Small intestine (tissue), 16 donors: ENCODE measurements around the gene GAS2L3. TPM values are rescaled to one million over a fixed set of nuclear protein-coding genes. Genes with fewer than 3 reads are reported as not detected.

Experiments
- DNase-seq, 2 donors: peaks; one replicate each; pipeline versions ENCODE4 v3.0.0 to v3.0.0-alpha.2; 2013
- FAIRE-seq: peaks from 2 replicates; lab custom pipeline; 2012; peaks lifted over from hg19 to GRCh38; lab: Jason Lieb, UNC
- H3K27ac ChIP-seq, 3 donors: one replicate each; pipeline ENCODE4 v1.5.1; 2013; ENCODE audit warnings: low read length in 2 of 3, mild to moderate bottlenecking in 2 of 3, control low read depth in 1 of 3, inconsistent platforms in 1 of 3, low read depth in 1 of 3, moderate library complexity in 1 of 3
- H3K27me3 ChIP-seq, 3 donors: one replicate each; pipeline ENCODE4 v1.6.1; 2013; ENCODE audit warnings: low read length in 3 of 3, inconsistent platforms in 1 of 3; ENCODE audit not compliant: control insufficient read depth in 3 of 3, insufficient read depth in 3 of 3
- H3K36me3 ChIP-seq, 3 donors: one replicate each; pipeline ENCODE4 v1.6.1; 2013; ENCODE audit warnings: low read length in 3 of 3, inconsistent platforms in 1 of 3, low read depth in 1 of 3, mild to moderate bottlenecking in 1 of 3, moderate library complexity in 1 of 3; ENCODE audit not compliant: control insufficient read depth in 3 of 3, insufficient read depth in 2 of 3
- H3K4me1 ChIP-seq, 3 donors: one replicate each; pipeline ENCODE4 v1.6.1; 2013; ENCODE audit warnings: low read length in 2 of 3, inconsistent platforms in 1 of 3, low read depth in 1 of 3, mild to moderate bottlenecking in 1 of 3, moderate library complexity in 1 of 3; ENCODE audit not compliant: control insufficient read depth in 3 of 3, insufficient read depth in 2 of 3
- H3K4me3 ChIP-seq, 3 donors: one replicate each; pipeline ENCODE4 v1.5.1; 2013; ENCODE audit warnings: low read length in 3 of 3, control low read depth in 1 of 3, inconsistent platforms in 1 of 3, low read depth in 1 of 3, mild to moderate bottlenecking in 1 of 3, moderate library complexity in 1 of 3
- H3K9me3 ChIP-seq, 2 donors: one replicate each; pipeline ENCODE4 v1.6.1; 2013; ENCODE audit warnings: low read depth in 1 of 2, low read length in 1 of 2; ENCODE audit not compliant: control insufficient read depth in 2 of 2, insufficient read depth in 1 of 2
- WGBS, 3 donors: extraction: QIAGEN DNeasy Blood & Tissue Kit; methylation state at CpG; one replicate each; pipeline ENCODE4 v1.1.7; 2013; 5-methylcytosine and 5-hydroxymethylcytosine counted together
- long read RNA-seq, 10 donors: transcript quantifications; one replicate each; lab custom pipeline, GENCODE V29; 2026
- polyA plus RNA-seq, 4 donors: library from polyadenylated mRNA; stranded (reverse) in 3 of 4; unstranded in 1 of 4; fragments of 200-250 nt in 3 of 4; fragments of 120-200 nt in 1 of 4; gene quantifications; one replicate each; pipeline versions ENCODE4 v1.2.1 to v1.2.3, GENCODE V29; 2013
- donor health status: healthy with polysubstance abuse.
- donor health status: control.
- donor health status: control.
- donor health status: Bipolar disorder and iron deficiency.
- donor health status: healthy.

GAS2L3 gene
- polyA plus RNA-seq, result 10 to 100 TPM in 1 of 4 donors, 1 to 10 TPM in 3; 2.2 to 37.4 (median 4.5) TPM
- long read RNA-seq, donor 1, partial matches to known transcripts, result 0 of 2 reads
- long read RNA-seq, donor 1, other reads (novel, unspliced or antisense), result 0 of 2 reads
- long read RNA-seq, donor 2, partial matches to known transcripts, result 0 of 1 reads
- long read RNA-seq, donor 2, other reads (novel, unspliced or antisense), result 0 of 1 reads
- long read RNA-seq, donor 3, partial matches to known transcripts, result 16 of 17 reads
- long read RNA-seq, donor 3, other reads (novel, unspliced or antisense), result 0 of 17 reads
- long read RNA-seq, donor 4, result 0 reads
- long read RNA-seq, donor 5, result 0 reads
- long read RNA-seq, donor 6, partial matches to known transcripts, result 26 of 27 reads
- long read RNA-seq, donor 6, other reads (novel, unspliced or antisense), result 0 of 27 reads
- long read RNA-seq, donor 7, result 0 reads
- long read RNA-seq, donor 8, result 0 reads
- long read RNA-seq, donor 9, result 0 reads
- long read RNA-seq, donor 10, partial matches to known transcripts, result 29 of 30 reads
- long read RNA-seq, donor 10, other reads (novel, unspliced or antisense), result 0 of 30 reads

DNA sequence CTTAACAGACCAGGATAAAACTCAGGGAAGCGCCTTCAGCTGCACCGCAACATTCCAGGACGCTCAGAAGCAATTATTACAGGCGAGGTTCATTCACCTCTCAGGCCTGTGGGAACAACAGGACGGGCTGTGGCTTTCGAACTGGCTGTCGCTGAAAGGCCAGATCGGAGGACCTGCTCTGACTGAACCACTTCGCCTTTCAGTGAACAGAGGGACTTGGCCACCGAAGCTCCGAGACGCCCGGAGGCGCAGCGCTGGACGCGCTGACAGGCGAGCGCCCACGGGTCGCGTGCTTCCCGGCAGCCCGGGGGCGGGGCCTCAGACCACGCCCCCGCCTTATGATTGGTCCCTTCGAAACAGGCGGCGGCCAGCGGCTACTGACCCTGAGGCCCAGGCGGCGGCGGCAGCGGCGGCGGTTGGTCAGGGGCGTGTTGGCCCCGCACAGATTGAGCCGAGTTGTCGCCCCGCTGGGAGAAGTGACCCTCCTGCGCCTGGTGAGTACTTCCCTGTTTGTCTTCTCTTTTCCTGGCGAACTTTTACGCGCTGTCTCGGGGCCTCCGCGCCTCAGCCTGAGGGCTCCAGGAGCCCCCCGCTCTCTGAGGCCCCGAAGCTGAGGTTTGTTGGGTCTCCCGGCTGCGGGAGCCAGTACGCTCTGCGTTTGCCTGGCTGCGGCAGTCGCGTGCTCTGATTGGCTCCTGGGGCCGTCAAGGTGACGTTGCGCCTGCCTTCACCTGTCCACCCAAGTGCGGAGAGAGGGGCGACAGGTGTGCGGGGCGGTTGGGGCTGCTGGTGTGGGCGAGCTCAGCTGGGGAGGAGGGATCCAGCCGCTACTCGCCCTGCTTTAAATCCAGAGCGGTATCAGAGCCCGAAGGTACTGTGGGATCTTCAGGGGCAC lies at the start of gene GAS2L3:
Gene GAS2L3, plus strand, starts transcription at position 393 of the 895 bp plus-strand sequence. CDS start 21,221 bp downstream, outside the sequence.
- no peak for FAIRE-seq
- peak; percentile 86 to 97 for DNase-seq

DNA sequence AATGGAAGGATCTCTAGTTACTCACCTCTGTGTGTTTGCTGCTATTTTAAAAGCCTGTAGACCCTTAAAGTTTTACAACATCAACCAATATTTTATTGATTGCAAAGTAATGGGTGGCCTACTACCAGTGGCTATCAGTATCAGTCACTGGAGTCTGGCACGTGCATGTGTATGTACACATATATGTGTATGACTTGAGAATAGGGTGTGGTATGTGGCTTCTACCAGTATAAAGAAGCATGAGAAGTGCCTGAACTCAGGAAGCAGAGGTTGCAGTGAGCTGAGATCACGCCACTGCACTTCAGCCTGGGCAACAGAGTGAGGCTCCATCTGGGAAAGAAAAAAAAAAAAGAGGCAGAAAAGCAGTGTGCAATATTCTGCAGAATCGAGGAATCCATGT lies 45.5 kb upstream of the GAS2L3 start:
- peaks cover 7 to 18% (median 8%) of the 10 kb centered on the region in 3 donors for H3K4me1 ChIP-seq
- H3K27me3 ChIP-seq, result no peaks in the 10 kb centered on the region
- WGBS, 3 donors, result 34 to 56% (median 46%) methylated on average over 3 of the region's 3 CpGs
- H3K4me3 ChIP-seq, result no peak overlapping the region
- no peaks in the 10 kb centered on the region for H3K9me3 ChIP-seq
- DNase-seq, result peak; percentile 45 to 65
- peaks cover 0 to 15% (median 0%) of the 10 kb centered on the region in 3 donors for H3K36me3 ChIP-seq
- no peak for FAIRE-seq
- peak overlapping the region; percentile 22 to 80 (median 80) for H3K27ac ChIP-seq

More for the DNA sequence above, at the start of gene GAS2L3:
- Histone ChIP-seq H3K4me1 (peaks cover 0 to 9% (median 0%) of the 10 kb centered on the region in 3 donors), H3K9me3 (no peaks in the 10 kb centered on the region), H3K4me3 (peak within 1 kb of the TSS; percentile 52 to 91 (median 68)), H3K27me3 (no peaks in the 10 kb centered on the region), H3K27ac (peak within 1 kb of the TSS in 2 of 3 donors; percentile 87 to 88), H3K36me3 (peaks cover 0 to 1% (median 0%) of the 10 kb centered on the region in 3 donors)
- WGBS, 3 donors, result 1% methylated on average over 65 to 70 of the region's 70 CpGs

DNA sequence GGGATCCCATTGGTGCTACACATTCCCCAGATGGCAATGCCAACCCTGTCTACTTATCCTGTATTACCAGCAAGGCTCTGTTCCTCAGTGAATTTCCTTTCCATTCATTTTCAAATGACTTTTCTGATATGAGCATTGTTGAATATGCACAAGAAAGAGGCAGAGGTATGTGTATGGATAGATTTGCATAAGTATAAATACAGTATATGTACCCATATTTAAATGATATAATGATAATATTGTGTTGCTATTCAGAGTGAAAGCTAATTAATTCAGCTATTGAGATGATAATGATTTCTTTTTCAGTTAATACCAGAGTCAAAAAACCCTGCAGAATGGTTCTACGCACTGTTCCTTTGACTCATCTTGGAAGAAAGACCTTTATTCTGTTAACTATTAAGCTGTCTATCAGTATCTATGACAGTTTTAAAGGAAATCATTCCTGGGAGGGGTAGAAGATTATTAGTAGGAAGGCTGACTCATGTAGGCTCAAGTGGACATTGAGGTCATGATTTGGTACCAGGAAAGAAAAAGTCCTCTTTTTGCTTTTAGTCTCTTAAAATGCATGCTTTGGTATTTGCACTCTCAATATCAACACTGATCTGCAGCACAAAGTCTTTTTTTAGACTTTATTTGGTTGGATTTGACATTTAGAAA lies 44.9 kb upstream of the GAS2L3 start:
- Histone ChIP-seq H3K4me1 (peaks cover 7 to 18% (median 8%) of the 10 kb centered on the region in 3 donors), H3K27ac (peak overlapping the region; percentile 22 to 80 (median 80)), H3K27me3 (no peaks in the 10 kb centered on the region), H3K4me3 (no peak overlapping the region), H3K9me3 (no peaks in the 10 kb centered on the region), H3K36me3 (peaks cover 3 to 15% (median 4%) of the 10 kb centered on the region in 3 donors)
- no peak for FAIRE-seq
- WGBS, 3 donors, result 10 to 58% (median 28%) methylated on average over 1 of the region's 1 CpG
- peak; percentile 56 to 86 for DNase-seq

DNA sequence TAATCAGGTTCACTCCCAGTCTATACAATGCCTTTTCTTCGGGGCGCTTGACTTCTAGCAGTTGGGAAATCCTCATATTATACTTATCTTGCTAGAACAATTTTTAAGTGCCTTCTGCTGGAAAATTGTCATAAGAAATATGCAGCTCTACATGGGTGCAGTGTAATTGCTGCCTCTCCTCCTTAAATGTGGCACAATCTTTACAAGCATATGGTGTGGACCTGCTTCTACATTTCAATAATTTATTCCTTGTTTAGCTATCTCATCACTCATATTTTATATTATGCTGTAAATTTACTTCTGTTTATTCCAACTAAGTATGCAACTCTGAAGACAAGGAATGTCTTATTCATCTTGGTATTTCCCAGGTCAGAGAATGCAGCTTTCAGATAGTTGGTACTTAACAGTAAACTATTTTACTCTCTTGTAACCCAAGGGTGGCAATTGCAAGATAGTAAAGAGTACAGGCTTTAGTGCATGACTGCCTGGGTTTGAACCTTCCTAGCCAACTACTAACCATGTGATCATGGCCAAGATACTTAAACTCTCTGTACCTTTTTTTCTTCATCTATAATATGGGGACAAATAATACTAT lies 43.6 kb upstream of the GAS2L3 start:
- Histone ChIP-seq H3K36me3 (peaks cover 3 to 11% (median 4%) of the 10 kb centered on the region in 3 donors), H3K27me3 (no peaks in the 10 kb centered on the region), H3K9me3 (no peaks in the 10 kb centered on the region), H3K4me3 (no peak overlapping the region), H3K27ac (peak overlapping the region in 1 of 3 donors; percentile 80), H3K4me1 (peaks cover 4 to 18% (median 8%) of the 10 kb centered on the region in 3 donors)
- WGBS, 3 donors, result 88 to 93% (median 92%) methylated on average over 2 of the region's 2 CpGs
- DNase-seq (no peak), FAIRE-seq (no peak)

DNA sequence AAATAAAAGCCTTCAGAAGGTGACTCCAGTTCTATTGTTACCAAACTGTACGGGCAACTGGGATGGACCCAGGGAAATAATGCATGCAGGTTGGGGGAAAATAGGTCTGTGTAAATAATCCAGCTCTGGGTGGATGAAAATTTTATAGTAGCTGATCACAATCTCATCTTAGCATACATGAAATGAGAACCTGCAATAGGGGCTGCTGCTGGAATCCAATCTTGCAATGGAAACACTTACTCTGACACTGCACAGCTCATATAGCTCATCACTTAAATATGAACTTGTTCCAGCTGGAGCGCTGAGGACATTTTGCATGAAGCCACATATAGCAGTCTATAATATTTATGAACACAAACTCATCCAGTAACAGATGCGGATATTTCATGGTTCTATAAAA lies 40.1 kb upstream of the GAS2L3 start:
- Histone ChIP-seq H3K27me3 (no peaks in the 10 kb centered on the region), H3K36me3 (peaks cover 4 to 8% (median 8%) of the 10 kb centered on the region in 3 donors), H3K27ac (no peak overlapping the region), H3K4me1 (peaks cover 2 to 8% (median 8%) of the 10 kb centered on the region in 3 donors), H3K4me3 (no peak overlapping the region), H3K9me3 (no peaks in the 10 kb centered on the region)
- 84 to 95% (median 92%) methylated on average over 3 of the region's 3 CpGs for WGBS, 3 donors
- FAIRE-seq (no peak), DNase-seq (no peak)

DNA sequence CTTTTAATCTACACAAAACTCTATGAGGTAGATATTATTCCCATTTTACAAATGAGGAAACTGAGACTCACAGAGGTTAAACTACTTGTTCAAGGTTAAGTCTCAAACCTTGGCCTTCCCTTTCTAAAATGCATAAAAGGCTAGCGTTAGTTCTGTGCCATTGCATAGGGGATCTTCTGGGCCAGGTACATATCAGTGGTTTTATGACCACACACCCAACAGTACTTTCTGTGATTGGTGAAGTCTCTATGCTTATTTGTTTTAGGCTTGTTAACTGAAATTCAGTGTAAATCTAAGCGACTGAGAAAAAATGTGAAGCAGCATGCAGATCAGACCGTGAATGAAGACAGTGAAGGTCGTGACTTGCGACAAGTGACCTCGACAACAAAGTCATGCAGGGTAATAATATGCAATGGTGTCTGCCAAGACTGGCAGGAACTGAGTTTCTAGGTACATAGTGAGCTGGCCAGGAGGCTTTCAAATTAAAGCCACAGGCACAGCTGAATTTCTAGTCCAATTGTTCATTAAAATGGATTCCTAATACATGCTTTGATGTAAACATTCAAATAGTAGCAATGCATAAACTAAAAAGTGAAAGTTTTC lies 38.8 kb upstream of the GAS2L3 start:
- WGBS, 3 donors, result 75 to 88% (median 83%) methylated on average over 6 of the region's 6 CpGs
- H3K27ac ChIP-seq, result no peak overlapping the region

DNA sequence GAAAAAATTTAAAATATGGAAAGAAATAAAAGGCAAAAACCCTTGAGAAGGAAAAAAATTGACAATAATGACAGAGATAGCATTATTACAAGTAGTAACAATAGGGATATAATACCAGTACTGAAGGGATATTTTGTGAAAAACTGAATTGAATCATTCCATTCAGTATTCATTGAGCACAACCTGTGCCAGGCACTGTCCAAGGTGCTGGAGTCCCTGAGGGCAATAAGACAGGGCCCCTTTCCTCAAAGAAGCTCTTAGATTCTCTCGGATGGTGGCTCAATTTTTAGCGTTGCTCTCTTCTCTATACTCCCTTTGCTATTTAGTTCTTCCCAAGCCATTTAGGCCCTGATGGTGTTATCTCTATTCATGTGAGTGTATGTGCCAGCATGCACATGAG lies 34.3 kb upstream of the GAS2L3 start:
- Histone ChIP-seq H3K4me1 (no peaks in the 10 kb centered on the region), H3K4me3 (no peak overlapping the region), H3K27me3 (no peaks in the 10 kb centered on the region), H3K36me3 (peaks cover 0 to 21% (median 7%) of the 10 kb centered on the region in 3 donors), H3K27ac (no peak overlapping the region), H3K9me3 (no peaks in the 10 kb centered on the region)
- DNase-seq, result peak in 1 of 2 donors; percentile 55
- 55 to 69% (median 63%) methylated on average over 2 of the region's 2 CpGs for WGBS, 3 donors
- no peak for FAIRE-seq

More for the DNA sequence above, 38.8 kb upstream of the GAS2L3 start:
- no peaks in the 10 kb centered on the region for H3K27me3 ChIP-seq
- H3K4me1 ChIP-seq, result no peaks in the 10 kb centered on the region
- H3K4me3 ChIP-seq, result no peak overlapping the region
- peaks cover 4 to 11% (median 8%) of the 10 kb centered on the region in 3 donors for H3K36me3 ChIP-seq
- FAIRE-seq, result no peak
- no peaks in the 10 kb centered on the region for H3K9me3 ChIP-seq
- DNase-seq, result no peak
